GM23338 (cell line): Measurements from ENCODE around the gene VIPAS39. TPM values are rescaled to one million over a fixed set of nuclear protein-coding genes. Genes with fewer than 3 reads are reported as not detected.

ENCODE experiments used
- ATAC-seq: fragments of 200-7000 bp; cut with Tn5 transposase; 3 replicates; pipeline ENCODE4 v1.9.1; 2020
- DNase-seq: peaks from one replicate; pipeline ENCODE4 v3.0.0-alpha.2; 2015; ENCODE audit warnings: low spot score
- H2AFZ ChIP-seq: fragments of 200-600 bp; sonication (generic); 2 replicates; pipeline ENCODE4 v1.8.0; 2016; ENCODE audit warnings: antibody characterized with exemption, mild to moderate bottlenecking, moderate library complexity
- H3F3A ChIP-seq: fragments of 200-600 bp; sonication (generic); replicated peaks from 2 replicates; pipeline ENCODE4 v1.8.0; 2017; ENCODE audit warnings: antibody characterized with exemption, mixed run types, low read depth
- H3K27ac ChIP-seq: fragments of 200-600 bp; sonication (generic); 2 replicates; pipeline ENCODE4 v1.6.1; 2016; ENCODE audit warnings: low read depth
- H3K27me3 ChIP-seq: fragments of 200-600 bp; sonication (generic); 2 replicates; pipeline ENCODE4 v1.8.0; 2016; ENCODE audit warnings: mild to moderate bottlenecking, mixed run types, moderate library complexity; ENCODE audit not compliant: insufficient read depth
- H3K36me3 ChIP-seq: fragments of 200-600 bp; sonication (generic); 2 replicates; pipeline ENCODE4 v1.8.0; 2016; ENCODE audit warnings: mild to moderate bottlenecking; ENCODE audit not compliant: insufficient read depth
- H3K4me1 ChIP-seq: fragments of 200-600 bp; sonication (generic); 2 replicates; pipeline ENCODE4 v1.8.0; 2016; ENCODE audit warnings: mild to moderate bottlenecking, moderate library complexity; ENCODE audit not compliant: insufficient read depth
- H3K4me2 ChIP-seq: fragments of 200-600 bp; sonication (generic); 2 replicates; pipeline ENCODE4 v1.7.1; 2017; ENCODE audit warnings: mixed run types
- H3K4me3 ChIP-seq: fragments of 200-600 bp; sonication (generic); 2 replicates; pipeline ENCODE4 v1.6.1; 2016; ENCODE audit warnings: mixed run types
- H3K79me2 ChIP-seq: fragments of 200-600 bp; sonication (generic); replicated peaks from 2 replicates; pipeline ENCODE4 v1.8.0; 2017; ENCODE audit warnings: mild to moderate bottlenecking; ENCODE audit not compliant: insufficient read depth
- H3K9me2 ChIP-seq: fragments of 200-600 bp; sonication (generic); 2 replicates; pipeline ENCODE4 v1.8.0; 2017; ENCODE audit not compliant: insufficient read depth
- H4K20me1 ChIP-seq: fragments of 200-600 bp; sonication (generic); replicated peaks from 2 replicates; pipeline ENCODE4 v1.8.0; 2017; ENCODE audit warnings: mild to moderate bottlenecking; ENCODE audit not compliant: insufficient read depth
- H3K27ac Mint-ChIP-seq: 2 replicates; pipeline ENCODE4 v1.8.0; 2020; ENCODE audit warnings: inconsistent platforms, mild to moderate bottlenecking, moderate library complexity, mixed read lengths
- H3K27me3 Mint-ChIP-seq: 3 replicates; pipeline ENCODE4 v1.8.0; 2022; ENCODE audit warnings: low read depth, mild to moderate bottlenecking, moderate library complexity, mixed read lengths, inconsistent platforms; ENCODE audit not compliant: insufficient read depth, poor library complexity
- H3K36me3 Mint-ChIP-seq: 3 replicates; pipeline ENCODE4 v1.8.0; 2021; ENCODE audit warnings: low read depth, mild to moderate bottlenecking, inconsistent platforms, moderate library complexity, mixed read lengths
- H3K4me1 Mint-ChIP-seq: 3 replicates; pipeline ENCODE4 v1.8.0; 2020; ENCODE audit warnings: mild to moderate bottlenecking, inconsistent platforms, mixed read lengths
- H3K4me3 Mint-ChIP-seq: 3 replicates; pipeline ENCODE4 v1.8.0; 2021; ENCODE audit warnings: moderate library complexity, mild to moderate bottlenecking, inconsistent platforms, mixed read lengths
- H3K9me3 Mint-ChIP-seq: 3 replicates; pipeline ENCODE4 v1.8.0; 2020; ENCODE audit warnings: moderate library complexity, mild to moderate bottlenecking, inconsistent platforms, mixed read lengths
- ETS1 ChIP-seq: IDR thresholded peaks from 2 replicates; pipeline ENCODE4 v1.6.1; 2016; ENCODE audit warnings: antibody characterized with exemption
- EZH2 ChIP-seq: fragments of 200-600 bp; sonication (generic); IDR thresholded peaks from one replicate; pipeline ENCODE4 v1.8.0; 2017; ENCODE audit warnings: antibody characterized with exemption, mild to moderate bottlenecking, low read depth; ENCODE audit not compliant: unreplicated experiment
- JUNB ChIP-seq: IDR thresholded peaks from one replicate; pipeline ENCODE4 v1.6.1; 2016; ENCODE audit warnings: antibody characterized with exemption; ENCODE audit not compliant: unreplicated experiment
- POLR2AphosphoS5 ChIP-seq: IDR thresholded peaks from 2 replicates; pipeline ENCODE4 v1.6.1; 2016; ENCODE audit warnings: antibody characterized with exemption, low read depth
- STAT1 ChIP-seq: IDR thresholded peaks from one replicate; pipeline ENCODE4 v1.6.1; 2016; ENCODE audit warnings: antibody characterized with exemption; ENCODE audit not compliant: unreplicated experiment
- ZNF114 ChIP-seq: fragments of 250-450 bp; sonication (Bioruptor Pico); IDR thresholded peaks from 2 replicates; pipeline ENCODE4 v1.5.0; 2020; ENCODE audit warnings: mild to moderate bottlenecking, moderate library complexity
- ZNF331 ChIP-seq: fragments of 250-450 bp; sonication (Bioruptor Pico); IDR thresholded peaks from 2 replicates; pipeline ENCODE4 v1.5.0; 2020; ENCODE audit warnings: low read depth, mild to moderate bottlenecking, moderate library complexity
- polyA plus RNA-seq: library from polyadenylated mRNA; unstranded; fragments of >200 nt; fragmentation: Nextera tagmentation; extraction: Ambion mirVana; gene quantifications from 2 replicates; pipeline ENCODE4 v1.2.1, GENCODE V29; 2016
- total RNA-seq: library from RNA; depleted of rRNA; stranded (reverse); fragments of >200 nt; shearing (Covaris generic); gene quantifications from 2 replicates; pipeline ENCODE4 v1.2.3, GENCODE V29; 2014
- TF ChIP-seq, protein P1 (sequence below): fragments of 250-450 bp; sonication (Bioruptor Pico); IDR thresholded peaks from 2 replicates; pipeline ENCODE4 v1.5.0; 2020; ENCODE audit warnings: mild to moderate bottlenecking, moderate library complexity

The VIPAS39 gene
- total and polyA plus RNA-seq, 2 experiments from 2014 or later = 9.4 to 21.8 TPM

DNA sequence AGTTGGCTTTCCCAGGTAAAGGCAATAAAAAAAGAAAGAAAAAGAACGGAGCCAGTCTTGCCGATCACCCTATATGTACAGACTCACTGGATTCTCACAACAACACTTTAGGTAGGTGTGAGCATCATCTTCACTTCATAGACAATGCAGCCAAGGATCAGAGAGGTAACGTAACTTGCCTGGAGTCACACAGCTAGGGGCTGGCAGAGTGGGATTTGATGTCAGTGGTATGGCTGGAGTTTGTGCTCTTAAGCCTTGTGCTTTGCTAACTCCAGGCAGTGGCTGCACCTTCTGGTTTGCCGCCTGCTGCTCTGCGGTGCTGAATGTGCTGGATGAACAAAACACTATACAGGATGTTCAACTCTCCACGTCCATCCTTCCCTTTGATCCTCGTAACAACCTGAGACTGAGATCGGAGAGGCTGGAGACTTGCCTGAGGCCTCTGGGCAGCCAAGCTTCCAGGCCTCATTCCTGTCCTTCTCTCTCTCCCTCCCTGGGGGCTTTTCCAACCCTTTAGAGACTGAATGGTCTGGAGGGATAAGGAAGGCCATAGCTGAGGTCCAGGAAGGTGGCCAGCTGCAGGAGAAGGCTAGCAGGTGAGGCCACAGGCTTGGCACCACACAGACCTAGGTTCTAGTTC lies 33.1 kb upstream of the VIPAS39 start (continued):
- TF ChIP-seq, protein P1, sequence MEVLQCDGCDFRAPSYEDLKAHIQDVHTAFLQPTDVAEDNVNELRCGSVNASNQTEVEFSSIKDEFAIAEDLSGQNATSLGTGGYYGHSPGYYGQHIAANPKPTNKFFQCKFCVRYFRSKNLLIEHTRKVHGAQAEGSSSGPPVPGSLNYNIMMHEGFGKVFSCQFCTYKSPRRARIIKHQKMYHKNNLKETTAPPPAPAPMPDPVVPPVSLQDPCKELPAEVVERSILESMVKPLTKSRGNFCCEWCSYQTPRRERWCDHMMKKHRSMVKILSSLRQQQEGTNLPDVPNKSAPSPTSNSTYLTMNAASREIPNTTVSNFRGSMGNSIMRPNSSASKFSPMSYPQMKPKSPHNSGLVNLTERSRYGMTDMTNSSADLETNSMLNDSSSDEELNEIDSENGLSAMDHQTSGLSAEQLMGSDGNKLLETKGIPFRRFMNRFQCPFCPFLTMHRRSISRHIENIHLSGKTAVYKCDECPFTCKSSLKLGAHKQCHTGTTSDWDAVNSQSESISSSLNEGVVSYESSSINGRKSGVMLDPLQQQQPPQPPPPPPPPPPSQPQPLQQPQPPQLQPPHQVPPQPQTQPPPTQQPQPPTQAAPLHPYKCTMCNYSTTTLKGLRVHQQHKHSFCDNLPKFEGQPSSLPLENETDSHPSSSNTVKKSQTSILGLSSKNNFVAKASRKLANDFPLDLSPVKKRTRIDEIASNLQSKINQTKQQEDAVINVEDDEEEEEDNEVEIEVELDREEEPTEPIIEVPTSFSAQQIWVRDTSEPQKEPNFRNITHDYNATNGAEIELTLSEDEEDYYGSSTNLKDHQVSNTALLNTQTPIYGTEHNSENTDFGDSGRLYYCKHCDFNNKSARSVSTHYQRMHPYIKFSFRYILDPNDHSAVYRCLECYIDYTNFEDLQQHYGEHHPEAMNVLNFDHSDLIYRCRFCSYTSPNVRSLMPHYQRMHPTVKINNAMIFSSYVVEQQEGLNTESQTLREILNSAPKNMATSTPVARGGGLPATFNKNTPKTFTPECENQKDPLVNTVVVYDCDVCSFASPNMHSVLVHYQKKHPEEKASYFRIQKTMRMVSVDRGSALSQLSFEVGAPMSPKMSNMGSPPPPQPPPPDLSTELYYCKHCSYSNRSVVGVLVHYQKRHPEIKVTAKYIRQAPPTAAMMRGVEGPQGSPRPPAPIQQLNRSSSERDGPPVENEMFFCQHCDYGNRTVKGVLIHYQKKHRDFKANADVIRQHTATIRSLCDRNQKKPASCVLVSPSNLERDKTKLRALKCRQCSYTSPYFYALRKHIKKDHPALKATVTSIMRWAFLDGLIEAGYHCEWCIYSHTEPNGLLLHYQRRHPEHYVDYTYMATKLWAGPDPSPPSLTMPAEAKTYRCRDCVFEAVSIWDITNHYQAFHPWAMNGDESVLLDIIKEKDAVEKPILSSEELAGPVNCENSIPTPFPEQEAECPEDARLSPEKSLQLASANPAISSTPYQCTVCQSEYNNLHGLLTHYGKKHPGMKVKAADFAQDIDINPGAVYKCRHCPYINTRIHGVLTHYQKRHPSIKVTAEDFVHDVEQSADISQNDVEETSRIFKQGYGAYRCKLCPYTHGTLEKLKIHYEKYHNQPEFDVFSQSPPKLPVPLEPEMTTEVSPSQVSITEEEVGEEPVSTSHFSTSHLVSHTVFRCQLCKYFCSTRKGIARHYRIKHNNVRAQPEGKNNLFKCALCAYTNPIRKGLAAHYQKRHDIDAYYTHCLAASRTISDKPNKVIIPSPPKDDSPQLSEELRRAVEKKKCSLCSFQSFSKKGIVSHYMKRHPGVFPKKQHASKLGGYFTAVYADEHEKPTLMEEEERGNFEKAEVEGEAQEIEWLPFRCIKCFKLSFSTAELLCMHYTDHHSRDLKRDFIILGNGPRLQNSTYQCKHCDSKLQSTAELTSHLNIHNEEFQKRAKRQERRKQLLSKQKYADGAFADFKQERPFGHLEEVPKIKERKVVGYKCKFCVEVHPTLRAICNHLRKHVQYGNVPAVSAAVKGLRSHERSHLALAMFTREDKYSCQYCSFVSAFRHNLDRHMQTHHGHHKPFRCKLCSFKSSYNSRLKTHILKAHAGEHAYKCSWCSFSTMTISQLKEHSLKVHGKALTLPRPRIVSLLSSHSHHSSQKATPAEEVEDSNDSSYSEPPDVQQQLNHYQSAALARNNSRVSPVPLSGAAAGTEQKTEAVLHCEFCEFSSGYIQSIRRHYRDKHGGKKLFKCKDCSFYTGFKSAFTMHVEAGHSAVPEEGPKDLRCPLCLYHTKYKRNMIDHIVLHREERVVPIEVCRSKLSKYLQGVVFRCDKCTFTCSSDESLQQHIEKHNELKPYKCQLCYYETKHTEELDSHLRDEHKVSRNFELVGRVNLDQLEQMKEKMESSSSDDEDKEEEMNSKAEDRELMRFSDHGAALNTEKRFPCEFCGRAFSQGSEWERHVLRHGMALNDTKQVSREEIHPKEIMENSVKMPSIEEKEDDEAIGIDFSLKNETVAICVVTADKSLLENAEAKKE (CRISPR knock-in tag) = no peak
- no peak for TF ChIP-seq ZNF114 (CRISPR knock-in tag)
- no peak for TF ChIP-seq ZNF331 (CRISPR knock-in tag)

DNA sequence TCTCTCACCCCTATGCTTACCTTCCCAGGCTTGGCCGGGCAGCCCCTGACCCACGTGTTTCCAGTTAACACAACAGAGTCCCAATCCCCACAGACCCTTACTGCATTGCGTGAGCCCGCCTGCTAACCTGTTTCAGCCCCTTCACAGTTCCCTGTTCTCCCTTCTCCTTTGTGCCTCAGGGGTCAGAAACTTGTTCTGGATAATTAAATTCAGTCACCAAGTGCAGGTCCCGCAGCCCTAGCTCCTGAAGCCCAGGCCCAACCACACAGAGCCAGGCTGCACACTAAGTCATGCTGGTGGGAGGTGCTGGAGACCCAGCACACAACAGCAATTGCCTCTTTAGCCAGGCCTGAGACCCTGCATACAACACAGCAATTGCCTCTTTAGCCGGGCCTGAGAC lies 31.6 kb upstream of the VIPAS39 start:
- DNase-seq (no peak), ATAC-seq (no peak)
- Histone ChIP-seq H3F3A (no peaks in the 10 kb centered on the region), H3K4me3 (no peak overlapping the region), H3K36me3 (no peaks in the 10 kb centered on the region), H3K4me1 (no peaks in the 10 kb centered on the region), H3K79me2 (no peaks in the 10 kb centered on the region), H2AFZ (no peak overlapping the region), H3K9me2 (no peaks in the 10 kb centered on the region), H3K4me2 (no peak overlapping the region), H3K27me3 (no peaks in the 10 kb centered on the region), H4K20me1 (no peaks in the 10 kb centered on the region), H3K27ac (no peak overlapping the region)
- no peaks in the 10 kb centered on the region; the same call in 2 of the 3 replicates for H3K9me3 Mint-ChIP-seq
- H3K27me3 Mint-ChIP-seq = peaks cover 6% of the 10 kb centered on the region
- H3K4me1 Mint-ChIP-seq = no peaks in the 10 kb centered on the region
- H3K36me3 Mint-ChIP-seq = no peaks in the 10 kb centered on the region
- H3K4me3 Mint-ChIP-seq = no peak overlapping the region
- no peak overlapping the region for H3K27ac Mint-ChIP-seq
- no peak for TF ChIP-seq ZNF114 (CRISPR knock-in tag)
- no peak for TF ChIP-seq ETS1
- TF ChIP-seq, protein P1 (CRISPR knock-in tag) = no peak
- no peak for TF ChIP-seq POLR2AphosphoS5
- TF ChIP-seq JUNB = no peak
- TF ChIP-seq STAT1 = no peak
- TF ChIP-seq EZH2 = no peak
